HL-60/S4 (cell line): Measurements from ENCODE around the gene SLC30A1.

Experiments used
- in situ Hi-C: fragments of 300-500 bp; cut with MboI; formaldehyde crosslinking; loops from 2 replicates; pipeline ENCODE4 v1.14.3; 2022; ENCODE audit warnings: low sequenced_read_pairs

SLC30A1 gene

GRCh38 chr1:211588711-211589110 lies 9.8 kb upstream of the SLC30A1 start:
- in situ Hi-C loops, result no loop called here

- in situ Hi-C loops, result no loop called here
These were observed 8.2 kb upstream of the SLC30A1 start for GRCh38 chr1:211587123-211587522.

- in situ Hi-C loops, result no loop called here
These were observed 7.6 kb upstream of the SLC30A1 start for GRCh38 chr1:211586538-211586937.

DNA sequence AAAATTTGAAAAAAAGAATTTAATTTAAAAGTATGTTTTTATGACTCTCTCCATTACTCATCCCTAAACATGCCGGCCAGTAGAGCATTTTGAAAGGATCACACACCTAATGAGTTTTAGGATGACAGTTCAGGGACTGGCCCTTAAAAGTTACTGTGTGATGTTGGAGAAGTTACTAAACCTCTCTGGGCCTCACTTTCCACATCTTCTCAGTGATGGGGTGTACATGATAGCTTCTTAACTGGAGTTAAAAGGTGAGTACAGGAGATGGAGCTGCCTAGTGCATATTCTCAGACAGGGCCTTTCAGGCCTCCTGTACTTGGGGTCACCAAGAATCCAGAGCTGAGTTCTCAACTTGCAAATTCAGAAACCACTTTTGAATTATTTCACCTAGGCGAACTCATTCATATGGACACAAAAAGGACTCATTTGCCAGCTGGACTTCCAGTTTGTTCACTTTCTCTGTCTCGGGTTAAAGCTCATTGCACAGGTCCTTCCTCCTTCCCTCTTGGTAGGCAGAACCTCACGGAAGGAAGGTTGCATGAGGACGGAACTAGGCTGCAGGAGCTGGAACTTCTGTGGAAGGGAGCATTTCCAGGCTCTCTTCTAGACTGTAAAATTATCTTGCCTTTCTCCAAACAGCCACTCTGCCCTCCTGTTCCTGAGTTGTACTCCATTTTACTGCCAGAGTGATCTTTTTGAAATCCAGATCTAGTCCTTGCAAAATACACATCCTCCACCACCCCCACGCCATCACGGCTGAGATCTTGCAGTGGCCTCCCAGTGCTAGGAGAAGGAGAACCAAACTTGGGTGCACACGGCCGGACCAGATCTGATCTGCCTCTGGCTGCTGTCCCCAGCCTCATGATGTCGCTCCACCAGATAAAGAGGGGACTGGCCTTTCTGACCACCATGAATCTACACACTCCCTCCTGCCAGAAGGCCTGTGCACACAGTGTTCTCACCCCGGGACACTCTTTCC lies 4.3 kb upstream of the SLC30A1 start:
- in situ Hi-C loops, result no loop called here

DNA sequence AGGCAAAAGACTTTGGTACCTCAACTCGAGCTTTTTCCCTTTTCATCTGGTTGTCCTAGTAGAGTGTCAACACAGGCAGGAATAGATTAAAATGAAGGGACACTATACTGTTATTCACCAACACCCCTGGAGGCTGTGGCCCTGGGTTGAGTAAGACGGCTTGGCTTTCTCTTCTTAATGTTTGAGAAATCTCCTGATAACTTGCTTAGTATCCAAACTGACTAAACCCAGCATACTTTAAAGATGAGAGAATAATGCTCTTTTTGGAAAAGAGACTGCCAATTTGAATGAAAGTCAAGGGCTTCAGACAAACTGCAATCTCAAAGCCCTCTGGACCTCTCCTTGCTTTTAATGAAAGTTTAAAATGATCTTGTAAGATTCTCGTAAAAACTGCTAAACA lies 2.6 kb upstream of the SLC30A1 start:
- in situ Hi-C loops, result no loop called here

DNA sequence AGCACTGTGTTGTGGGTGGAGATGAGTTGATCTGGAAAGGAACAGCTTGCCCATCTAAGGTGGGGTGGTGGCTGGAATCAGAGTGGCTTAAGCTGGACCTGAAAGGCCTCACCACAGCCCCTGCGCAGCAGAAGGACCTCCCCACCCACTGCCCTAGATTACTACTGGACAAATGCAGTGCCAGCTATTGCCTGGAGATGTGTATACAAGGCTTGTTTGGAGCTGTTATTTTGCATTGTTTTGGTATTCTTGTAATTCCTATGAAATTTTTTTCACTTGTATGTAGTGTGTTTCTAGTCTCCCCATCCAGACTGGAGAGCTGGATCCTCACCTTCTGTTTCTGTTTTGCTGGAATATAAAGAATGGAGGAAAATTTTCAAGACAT lies 1.3 kb upstream of the SLC30A1 start:
- in situ Hi-C loops, result no loop called here

- in situ Hi-C loops, result loop anchor here (10.0 kb wide), 1 partner anchor 45 kb away; no protein-coding TSS in a partner anchor
These were observed 710 bp upstream of the SLC30A1 start for GRCh38 chr1:211579440-211580302.

DNA sequence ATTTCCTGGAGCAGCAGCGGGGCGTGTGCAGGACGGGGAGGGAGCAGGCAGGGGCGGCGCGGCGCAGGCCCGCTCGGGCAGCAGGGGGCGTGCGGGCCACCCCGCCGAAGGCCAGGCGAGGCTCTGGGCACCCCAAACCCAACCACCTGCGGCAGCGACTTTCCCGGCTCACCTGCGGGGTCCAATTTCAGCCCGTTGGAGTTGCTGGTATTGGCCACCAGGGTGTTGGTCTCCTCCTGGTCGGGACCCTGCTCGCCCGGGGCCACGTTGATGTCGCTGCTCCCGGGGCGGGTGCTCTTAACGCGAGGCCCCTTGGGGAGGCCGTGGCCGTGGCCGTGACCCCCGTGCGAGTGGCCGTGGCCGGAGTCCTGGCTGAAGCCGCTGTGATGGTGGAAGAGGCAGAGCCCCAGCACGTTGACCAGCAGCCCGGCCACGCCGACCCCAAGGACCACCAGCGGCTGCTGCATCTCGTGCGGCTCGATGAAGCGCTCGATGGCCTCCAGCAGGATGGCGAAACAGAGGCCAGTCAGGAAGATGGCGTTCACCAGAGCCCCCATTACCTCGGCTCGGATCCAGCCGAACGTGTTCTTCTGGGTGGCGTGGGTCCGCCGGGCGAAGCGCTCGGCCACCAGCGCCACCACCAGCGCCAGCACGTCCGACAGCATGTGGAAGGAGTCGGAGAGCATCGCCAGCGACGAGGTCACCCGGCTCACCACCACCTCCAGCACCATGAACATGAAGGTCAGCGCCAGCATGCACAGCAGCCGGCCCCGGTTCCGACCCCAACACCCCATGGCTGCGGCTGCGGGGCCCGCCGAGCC lies 932 bp downstream of the SLC30A1 start:
- in situ Hi-C loops, result loop anchor here (10.0 kb wide), 1 partner anchor 47 kb away; no protein-coding TSS in a partner anchor

DNA sequence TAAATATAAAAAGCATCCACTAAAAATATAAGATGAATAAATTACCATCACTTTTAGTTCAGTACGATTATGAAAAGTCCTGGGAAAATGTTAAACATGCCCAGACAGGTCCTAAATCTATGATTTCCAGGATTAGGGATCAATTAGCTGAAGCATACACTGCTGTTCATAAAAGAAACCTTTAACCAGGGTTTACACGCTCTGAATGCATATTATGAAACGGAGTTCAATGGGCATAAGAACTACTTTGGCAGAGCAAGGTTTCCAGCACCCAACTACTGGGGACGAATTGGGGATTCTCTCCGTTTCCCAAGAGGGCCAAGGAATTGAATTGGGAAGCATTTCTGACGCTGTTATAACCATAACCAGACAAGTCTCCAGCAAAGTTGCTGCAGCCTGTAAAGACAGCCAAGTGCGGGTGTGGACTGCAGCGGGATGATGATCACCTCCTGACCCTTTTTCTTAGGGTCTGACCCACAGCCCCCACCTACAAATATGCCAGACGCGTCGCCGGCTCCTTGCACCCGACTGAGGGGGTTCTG lies 1.6 kb downstream of the SLC30A1 start:
- in situ Hi-C loops, result loop anchor here (10.0 kb wide), 1 partner anchor 47 kb away; no protein-coding TSS in a partner anchor

GRCh38 chr1:211576717-211577116 lies 2.2 kb downstream of the SLC30A1 start:
- in situ Hi-C loops, result loop anchor here (10.0 kb wide), 1 partner anchor 48 kb away; no protein-coding TSS in a partner anchor

DNA sequence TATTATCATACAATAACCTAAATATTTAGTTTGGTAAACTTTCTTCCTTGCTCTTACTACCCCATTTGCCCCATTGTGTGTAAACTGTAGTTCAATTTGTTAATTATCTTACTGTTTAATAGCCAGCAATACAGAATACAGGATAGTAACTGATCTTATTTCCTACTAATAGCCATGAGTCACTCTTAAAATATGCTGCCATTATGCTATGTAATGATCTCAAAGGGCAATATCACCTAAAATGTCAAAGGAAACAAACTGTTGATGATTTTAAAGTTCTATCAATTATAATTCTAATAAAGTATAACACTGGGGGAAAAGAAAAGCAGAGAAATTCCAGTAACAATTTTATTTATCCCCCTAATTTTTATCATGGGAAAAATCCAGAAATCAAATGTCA lies 4.3 kb downstream of the SLC30A1 start:
- in situ Hi-C loops, result loop anchor here (10.0 kb wide), 1 partner anchor 50 kb away; no protein-coding TSS in a partner anchor

DNA sequence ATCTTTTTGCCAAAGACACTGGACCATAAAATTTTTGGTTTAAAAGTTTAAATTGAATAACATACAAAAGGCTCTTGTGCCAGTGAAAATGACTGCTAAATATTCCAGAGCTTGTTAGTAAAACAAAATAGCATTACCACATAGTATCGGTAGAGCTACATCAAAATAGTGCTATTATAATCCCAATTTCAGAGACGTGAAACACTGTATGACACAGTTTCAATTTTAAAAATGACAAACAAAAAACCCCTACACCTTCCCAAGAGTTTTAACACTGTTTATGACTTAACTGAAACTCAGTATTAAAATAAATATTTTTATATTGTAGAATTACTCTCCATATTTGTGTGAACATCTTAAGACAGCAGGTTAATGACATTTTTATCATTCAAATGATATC lies 7.0 kb downstream of the SLC30A1 start:
- in situ Hi-C loops, result loop anchor here (10.0 kb wide), 1 partner anchor 53 kb away; no protein-coding TSS in a partner anchor

DNA sequence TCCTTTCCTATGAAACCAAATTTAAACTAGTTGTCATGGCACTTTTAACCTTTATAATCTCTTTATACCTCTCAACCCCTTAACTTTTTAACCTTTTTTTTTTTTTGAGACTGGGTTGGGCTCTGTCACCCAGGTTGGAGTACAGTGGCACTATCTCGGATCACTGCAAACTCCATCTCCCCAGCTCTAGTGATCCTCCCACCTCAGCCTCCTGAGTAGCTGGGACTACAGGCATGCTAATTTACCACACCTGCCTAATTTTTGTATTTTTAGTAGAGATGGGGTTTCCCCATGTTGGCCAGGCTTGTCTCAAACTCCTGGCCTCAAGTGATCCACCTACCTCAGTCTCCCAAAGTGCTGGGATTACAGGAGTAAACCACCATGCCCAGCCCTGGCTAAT lies 8.6 kb downstream of the SLC30A1 start:
- in situ Hi-C loops, result loop anchor here (10.0 kb wide), 1 partner anchor 54 kb away; no protein-coding TSS in a partner anchor

DNA sequence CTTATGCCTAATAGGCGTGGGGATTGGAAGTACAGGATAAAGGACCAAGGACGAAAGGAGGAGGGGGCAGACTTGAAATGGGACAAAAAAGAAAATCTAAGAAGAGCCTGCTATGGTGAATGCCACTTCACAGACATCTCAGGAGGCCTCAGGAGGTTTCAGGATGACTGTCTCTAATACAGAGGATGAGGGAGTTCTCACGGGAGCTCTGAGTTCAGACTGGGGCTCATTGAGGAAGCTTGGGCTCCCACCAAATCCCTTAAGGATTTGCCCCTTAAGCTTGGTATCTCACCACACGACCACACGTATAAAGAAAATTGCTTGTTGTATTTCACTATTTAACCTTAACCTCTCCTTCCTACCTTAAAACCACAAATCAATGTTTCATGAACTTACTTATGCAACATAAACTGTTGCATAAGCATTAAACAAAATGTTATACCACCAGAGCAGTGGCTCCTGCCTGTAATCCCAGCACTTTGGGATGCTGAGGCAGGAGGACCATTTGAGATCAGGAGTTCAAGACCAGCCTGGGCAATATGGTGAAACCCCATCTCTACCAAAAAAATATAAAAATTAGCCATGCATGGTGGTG lies 12.4 kb downstream of the SLC30A1 start:
- in situ Hi-C loops, result no loop called here

- in situ Hi-C loops, result no loop called here
These were observed 14.9 kb downstream of the SLC30A1 start for GRCh38 chr1:211564084-211564483.

- in situ Hi-C loops, result no loop called here
These were observed 19.5 kb downstream of the SLC30A1 start for GRCh38 chr1:211559222-211560010.

- in situ Hi-C loops, result no loop called here
These were observed 20.9 kb downstream of the SLC30A1 start for GRCh38 chr1:211557894-211558625.

- in situ Hi-C loops, result no loop called here
These were observed 25.4 kb downstream of the SLC30A1 start for GRCh38 chr1:211553549-211553948.
